HPDE6-E6E7 (cell line): ENCODE data around the gene THRB.
"Not testable (repeated sequence)": the region's sequence is repeated elsewhere in the genome, so short reads cannot be mapped to it uniquely, and the experiment has no call there.

Source experiments
- DNase-seq: peaks from one replicate; pipeline ENCODE4 v3.0.0; 2011; ENCODE audit warnings: missing footprints; ENCODE audit errors: extremely low spot score

THRB gene

DNA sequence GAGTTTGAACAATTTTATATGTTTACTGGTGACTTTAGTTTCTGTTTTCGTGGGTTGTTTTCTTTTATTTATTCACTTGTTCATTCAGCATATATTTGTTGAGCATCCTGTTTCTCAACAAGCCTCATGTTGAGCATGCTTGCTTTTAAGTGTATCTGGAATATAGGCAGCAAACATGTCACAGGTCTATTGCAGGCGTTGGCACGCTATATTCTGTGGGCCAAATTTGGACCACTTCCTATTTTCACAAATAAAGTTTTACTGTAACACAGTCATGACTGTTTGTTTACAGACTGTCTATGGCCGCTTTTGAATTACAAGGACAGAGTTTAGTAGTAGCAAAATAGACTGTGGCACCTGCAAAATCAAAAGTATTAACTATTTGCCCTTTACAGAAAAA is 89.6 kb downstream of the THRB start:
- DNase-seq: no peak

DNA sequence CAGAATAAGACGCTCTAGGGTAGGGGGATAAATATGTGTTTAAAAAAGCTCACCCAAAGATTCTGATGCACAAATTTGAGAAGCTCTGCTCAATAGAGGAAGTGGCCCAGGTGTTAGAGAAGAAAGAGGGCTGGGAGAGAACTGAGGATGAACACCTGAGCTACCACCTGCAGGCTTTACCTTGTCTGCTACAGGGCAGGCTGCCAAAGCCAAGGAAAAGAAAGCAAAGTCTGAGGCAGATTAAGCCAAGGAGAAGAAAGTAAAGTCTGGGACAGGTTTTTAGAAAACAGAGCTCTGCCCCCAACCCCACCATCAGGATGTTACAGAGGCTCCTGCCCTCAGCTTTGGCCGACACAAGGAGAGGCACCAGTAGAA is 92.9 kb downstream of the THRB start:
- DNase-seq: no peak

DNA sequence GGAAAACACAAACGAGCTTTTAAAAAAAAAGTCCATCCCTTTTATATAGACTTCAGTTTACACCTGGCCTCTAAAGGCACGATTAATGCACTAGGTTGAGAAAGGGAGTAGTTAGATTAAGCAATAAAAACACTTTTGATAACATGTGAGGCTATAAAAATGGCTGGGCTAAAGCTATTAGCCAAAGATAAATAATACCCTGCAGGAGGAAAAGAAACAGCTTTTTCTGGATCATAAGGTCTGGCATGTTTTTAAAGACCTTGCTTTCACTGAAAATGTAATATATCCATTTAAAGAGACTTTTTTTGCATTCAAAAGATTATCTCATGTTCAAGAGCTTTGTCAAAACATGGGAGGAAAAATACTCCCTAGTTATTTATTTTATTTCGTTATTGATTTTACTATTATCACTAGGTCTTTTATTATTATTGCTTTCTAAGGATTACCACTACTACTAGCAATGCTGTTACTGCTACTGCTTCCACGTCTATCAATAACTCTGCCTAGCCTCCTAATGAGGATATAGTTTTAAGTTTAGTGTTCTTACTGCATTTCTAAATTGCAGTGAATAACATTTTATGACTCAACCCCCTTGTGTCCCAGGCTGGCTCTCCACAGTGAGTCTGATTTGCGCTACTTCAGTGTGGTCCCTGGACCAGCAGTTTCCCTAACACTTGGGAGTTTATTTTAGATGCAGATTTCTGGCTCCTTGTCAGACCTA is 93.4 kb downstream of the THRB start:
- no peak for DNase-seq

DNA sequence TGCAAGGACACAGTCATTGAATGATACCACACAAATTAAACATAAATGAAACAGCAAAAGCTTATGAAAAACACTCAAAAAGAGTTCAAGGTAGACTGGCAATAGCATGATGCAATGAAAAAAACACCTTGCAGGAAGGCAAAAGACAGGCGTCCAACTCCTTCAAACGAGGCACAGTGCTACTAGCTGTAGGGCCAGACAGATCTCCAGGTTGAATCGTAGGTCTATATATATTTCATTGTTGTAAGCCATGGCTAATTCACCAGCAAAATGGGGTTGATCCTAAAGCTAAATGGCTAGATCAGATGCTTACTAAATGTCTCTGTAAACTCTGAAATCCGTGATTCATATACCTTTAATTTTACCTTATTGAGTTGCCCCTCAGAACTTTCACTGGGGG is 94.2 kb downstream of the THRB start:
- DNase-seq: no peak

DNA sequence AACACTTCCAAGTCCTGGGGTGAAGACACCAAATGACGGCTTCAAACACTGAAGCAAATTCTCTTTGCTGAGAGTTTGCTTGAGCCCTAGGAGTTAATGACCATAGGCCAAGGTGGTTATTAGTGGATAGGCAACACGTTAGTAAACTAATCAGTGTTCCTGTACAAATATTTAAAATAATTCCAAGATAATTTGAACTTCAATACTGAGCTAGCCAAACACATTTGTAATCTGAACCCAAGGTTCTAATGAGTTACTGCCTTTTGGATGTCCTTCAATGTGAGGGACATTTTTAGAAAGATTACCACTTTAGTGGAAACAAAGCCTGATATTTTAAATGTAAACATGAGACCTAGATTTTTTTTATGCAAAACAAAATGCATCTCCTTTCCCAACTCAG is 94.6 kb downstream of the THRB start:
- no peak for DNase-seq

DNA sequence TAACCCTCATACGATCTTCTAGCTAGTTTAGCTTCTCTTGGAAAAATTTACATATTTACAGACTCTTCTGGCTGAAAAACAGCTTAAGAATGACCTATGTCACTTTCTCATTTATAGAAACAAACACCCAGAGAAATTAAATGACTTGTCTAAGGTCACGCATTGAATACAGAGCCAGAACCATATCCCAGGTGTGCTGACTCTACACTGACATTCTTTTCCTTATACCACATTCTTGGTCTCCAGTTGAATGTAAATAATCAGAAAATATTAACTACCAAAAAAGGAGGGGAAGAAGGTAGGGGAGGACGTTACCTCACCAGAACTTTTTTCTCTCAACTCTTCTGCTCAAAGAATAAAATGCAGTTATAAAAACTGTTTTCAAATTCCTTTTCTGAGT is 95.0 kb downstream of the THRB start:
- no peak for DNase-seq

DNA sequence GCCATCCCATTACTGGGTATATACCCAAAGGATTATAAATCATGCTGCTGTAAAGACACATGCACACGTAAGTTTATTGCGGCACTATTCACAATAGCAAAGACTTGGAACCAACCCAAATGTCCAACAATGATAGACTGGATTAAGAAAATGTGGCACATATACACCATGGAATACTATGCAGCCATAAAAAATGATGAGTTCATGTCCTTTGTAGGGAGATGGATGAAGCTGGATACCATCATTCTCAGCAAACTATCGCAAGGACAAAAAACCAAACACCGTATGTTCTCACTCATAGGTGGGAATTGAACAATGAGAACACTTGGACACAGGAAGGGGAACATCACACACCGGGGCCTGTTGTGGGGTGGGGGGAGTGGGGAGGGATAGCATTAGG is 95.9 kb downstream of the THRB start:
- not testable (repeated sequence) for DNase-seq

DNA sequence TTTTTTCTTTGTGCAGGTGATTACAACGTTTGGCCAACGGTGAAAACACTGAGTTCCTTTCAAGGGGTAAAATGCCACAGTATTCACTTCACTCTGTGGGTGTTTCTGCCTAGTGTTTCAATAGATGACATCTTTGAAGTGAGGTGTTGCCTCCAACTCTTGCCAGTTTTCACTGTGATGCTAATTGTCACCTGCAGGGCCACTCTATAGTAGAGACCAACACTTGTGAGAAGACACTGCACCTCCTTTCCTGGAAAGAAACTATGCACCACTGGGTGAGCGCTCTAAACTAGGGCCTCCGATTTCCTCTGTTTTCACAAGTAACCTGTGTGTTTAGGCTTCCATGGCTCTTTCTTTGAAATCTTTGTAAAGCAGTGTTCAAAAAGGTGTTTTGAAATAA is 98.3 kb downstream of the THRB start:
- no peak for DNase-seq

DNA sequence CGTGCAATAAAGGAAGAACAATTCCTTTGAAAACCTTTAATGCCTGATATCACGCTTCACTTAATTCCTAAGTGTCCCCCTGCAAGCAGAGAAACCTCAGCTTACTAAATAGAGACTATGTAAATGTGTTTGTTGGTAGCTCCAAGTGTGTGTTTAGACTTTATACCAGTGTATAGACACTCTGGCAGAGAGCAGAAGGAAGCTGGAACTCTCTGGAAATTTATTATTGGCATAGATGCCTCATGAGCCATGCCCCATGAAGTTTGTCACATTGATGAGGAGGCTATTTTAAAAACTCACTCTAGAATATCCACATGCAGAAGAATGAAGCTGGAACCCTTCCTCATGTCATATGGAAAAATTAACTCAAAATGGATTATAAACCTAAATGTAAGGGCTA is 99.9 kb downstream of the THRB start:
- no peak for DNase-seq

DNA sequence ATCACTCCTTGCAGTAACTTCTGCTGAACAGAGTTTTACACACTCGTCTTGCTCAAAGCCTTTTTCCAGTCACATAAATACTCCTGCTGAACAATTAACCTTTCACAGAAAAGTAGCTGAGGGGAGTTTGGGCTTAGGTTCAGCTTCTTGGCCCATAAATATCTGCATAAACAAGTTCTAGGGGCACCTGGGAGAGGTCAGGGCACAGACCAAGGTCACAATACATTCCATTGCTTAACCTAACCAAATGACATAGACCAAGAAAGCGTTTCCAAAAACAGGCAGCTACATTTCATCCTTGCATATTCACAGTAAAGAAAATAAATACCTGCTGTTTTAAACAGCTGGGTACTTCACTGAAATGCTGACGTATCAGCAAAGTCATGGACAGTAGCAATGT is 101.3 kb downstream of the THRB start:
- DNase-seq: no peak

DNA sequence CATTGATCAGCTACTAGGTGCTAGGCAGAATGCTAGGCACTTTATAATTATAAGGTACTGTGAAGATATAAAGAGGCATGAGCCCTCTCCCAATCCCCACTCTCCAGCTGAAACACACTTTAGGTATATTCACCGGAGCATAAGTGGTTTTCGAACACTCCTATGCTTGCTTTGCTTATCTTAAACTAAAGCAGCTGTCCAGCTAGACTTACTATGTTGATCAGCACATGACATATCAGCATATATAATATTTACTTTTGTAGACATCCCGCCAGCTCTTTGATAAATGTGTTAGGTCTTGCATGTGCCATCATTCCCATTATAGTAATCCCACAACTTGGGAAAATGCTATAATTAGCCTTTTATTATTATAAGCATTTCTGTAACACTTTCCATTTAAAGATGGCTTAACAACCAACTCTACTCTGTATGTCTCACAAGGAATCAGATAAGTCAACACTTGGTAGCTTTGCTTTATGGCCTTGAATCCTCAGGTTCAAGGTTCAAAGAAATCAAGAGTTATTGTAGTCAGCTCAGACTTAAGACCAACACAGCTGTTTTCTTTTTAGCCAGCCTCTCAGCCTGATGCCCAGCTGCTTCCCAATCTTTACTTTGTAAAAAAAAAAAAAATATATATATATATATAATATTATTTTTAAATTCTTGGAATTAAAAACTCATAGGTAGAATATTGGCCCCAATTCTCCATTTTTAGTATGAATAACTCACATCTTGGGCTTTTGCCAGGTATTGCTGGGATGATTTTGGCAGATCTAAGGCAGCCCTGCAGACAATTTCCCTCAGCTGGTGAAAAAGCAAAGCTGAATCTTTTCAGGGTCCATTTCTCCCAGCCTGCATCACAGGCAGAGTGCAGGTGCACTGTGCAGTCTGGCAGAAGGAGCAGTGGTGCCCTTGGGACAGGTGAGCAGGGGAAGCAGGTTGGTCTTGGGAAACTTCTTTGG is 104.2 kb downstream of the THRB start:
- DNase-seq: no peak

DNA sequence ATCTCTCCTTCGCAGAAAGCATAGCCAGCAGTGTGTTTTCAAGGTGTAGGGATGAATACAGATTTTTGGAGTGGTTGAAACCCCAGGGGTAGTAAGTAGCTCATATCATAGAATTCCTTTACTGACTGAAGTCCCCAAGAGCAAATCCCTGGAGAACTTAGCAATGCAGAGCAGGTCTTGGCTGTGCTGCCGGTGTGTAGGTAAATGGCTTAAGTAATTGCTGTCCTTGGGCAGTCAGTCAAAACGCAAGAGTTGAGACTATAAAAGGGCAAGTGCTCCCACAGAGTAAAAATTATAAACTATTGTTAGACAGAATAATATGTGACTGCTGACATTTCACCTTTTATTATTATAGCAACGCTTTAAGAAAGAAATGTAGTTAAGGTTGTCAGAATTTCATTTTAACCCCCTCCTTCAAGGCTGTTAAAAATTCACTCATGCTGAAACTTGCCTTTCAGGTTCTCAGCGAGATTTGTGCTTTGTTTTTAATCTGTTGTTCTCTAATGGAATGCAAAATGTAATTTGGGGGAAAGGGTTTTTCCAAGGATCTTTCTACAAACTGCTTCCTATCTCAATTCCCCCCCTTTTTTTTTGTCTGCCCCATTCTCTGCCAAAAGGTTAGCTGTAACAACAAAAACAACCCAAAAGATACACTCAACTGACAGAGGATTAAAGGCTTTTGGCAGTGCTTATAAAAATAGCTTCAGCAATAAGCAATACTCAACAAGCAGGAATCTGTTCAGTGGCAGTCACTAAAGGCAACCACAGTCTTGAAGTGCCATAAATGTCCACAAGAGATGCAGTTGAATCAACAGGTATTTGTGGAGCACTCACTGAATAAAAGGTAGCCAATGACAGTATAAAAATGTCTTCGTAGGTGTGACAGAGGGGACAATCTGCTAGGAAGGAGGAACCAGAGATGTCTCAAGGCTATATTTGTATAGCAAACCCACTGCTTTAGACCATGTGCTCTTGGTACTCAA is 105.3 kb downstream of the THRB start:
- DNase-seq: no peak

DNA sequence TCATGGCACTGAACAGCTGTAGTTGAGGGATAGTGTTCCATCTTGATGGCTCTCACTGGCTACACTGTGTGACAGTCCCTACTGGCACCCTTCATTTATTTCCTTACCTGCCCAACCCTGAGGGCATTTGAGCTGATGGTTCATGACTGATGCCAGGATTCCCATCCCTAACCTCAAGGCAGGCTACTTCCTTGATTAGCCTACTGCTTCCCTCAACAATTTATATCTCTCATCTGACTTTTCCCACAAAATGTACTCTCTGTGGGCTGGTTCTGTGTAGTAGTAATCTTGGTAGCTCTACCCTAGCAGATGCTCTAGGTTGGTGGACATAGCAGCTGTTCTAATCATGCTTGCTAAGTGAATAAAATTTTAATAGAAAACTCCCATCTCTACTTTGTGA is 106.0 kb downstream of the THRB start:
- no peak for DNase-seq

DNA sequence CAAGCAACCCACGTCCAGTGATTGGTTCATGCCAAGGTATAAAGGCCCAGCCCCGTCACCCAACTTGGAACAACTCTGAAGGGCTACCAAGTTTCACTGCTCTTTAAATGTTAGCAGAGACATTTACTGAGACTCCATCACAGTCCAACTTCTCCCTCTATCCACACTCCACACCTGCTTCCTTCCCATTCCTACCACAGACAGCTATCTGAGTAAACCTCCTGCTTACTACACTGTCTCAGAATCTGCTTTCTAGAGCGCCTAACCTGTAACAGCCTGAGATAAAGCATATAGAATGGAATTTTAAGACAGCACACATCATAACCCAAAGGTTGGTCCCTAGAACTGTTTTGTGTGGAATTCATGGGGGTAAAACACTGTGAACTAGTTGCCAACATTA is 106.5 kb downstream of the THRB start:
- DNase-seq: no peak

DNA sequence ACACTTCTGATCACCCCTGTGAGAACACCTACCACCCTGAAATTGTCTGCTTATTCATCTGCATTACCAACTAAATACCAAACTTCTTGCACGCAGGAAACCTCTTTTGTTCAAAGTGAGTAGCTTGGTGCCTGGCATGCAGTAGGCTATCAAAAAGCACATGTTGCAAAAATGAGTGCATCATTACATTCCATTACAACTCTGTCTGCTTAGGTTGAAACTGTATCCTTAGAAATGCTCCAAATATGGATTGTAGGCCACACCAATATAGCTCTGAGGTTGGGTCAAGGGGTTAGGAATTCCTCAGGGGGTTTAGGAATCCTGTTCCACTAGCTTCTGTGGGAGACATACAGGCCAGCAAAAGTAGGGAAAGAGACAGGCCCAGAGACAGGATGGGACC is 107.2 kb downstream of the THRB start:
- no peak for DNase-seq

DNA sequence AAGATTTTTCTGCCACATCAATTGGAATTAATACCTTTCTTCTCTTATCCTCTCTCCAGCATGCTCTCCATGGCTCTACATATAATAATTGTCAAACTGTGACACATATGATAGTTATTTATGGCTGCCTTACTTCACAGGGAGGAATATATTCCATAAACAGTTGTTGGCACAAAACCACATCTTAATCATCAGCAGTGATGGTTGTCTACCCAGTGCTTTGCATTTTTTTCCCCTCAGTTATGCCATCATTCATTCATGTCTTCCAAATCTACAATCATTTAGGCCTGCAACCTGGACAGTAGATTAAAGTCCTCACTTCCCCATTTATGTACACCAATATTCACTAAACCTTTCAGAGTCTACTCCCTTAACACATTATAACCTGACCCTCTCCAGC is 107.7 kb downstream of the THRB start:
- no peak for DNase-seq

DNA sequence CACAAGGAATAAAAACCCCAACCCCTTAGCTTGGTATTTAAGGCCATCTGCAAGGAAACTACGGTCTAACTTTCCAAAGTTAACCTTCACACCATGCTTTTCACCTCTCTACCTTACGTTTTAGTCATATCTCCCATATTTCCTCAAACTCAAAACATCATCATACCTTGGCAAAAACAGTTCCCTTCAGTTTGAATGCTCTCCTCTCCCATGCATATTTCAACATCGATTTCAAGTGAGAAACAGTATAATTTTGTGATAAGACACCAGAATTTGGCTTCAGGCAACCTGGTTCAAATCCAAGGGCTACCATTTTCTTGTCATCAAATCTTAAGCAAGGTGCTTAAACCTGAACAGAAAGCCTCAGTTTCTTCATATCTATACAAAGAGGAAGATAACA is 108.2 kb downstream of the THRB start:
- no peak for DNase-seq

DNA sequence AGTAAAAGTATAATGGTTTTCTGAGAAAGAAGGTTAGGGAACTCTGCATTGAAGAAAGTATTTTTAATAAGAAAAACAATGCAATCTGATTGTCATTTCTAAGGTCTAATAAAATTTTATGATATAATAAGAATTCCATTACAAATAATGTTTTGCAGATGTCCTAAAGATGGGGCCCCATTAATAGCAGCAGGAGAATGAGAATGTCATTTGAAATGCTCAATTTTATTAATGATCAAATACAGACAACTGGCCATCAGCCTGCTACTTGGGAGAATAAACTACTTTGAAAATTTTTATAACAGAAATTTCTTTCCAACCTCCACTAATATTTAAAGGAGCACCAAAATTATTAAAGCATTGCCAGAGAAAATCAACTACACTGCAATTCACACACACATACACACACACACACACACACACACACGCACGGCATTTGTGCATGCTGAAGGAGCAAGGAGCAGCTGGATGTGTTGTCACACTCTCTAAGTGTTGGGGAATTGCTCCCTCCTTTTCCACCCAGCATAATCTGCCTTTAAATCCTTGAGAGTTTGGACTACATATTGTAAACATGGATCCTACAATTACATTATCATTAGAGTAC is 109.5 kb downstream of the THRB start:
- DNase-seq: no peak

DNA sequence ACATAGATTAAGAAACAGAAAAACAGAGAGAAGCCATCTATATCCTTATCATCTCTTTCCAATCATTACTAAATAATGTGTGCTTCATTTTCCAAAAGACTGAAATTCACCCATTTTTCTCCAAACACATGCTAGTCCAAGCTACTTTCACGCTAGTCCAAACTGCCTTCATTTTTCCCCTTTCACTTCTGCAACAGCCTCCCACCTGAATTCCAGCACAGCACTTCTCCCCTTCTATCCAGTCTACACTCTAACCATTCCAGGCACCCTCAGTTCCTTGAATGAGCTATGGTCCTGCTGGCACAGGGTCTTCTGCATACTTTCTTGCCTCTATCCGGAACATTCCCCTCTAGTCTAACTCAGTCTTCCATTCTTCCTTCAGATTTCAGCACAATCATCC is 112.0 kb downstream of the THRB start:
- DNase-seq: no peak

DNA sequence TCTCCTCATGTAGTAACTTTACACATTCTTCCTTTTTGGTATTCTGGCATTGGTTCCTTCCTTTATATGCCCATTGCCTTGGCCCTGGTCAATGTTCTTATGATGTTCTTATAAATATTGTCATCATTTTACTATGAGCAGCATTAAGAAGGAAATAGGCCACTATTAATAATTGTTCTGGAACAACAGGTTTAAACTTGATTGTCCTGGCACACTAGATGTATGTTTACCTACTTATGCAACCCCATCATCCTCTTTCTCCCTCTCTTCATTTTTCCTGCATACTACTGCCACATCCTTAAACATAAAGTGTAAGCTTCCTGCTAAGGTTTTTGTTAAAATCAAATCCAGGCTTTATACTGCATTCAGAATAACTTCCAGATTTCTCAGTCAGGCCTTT is 114.7 kb downstream of the THRB start:
- no peak for DNase-seq

DNA sequence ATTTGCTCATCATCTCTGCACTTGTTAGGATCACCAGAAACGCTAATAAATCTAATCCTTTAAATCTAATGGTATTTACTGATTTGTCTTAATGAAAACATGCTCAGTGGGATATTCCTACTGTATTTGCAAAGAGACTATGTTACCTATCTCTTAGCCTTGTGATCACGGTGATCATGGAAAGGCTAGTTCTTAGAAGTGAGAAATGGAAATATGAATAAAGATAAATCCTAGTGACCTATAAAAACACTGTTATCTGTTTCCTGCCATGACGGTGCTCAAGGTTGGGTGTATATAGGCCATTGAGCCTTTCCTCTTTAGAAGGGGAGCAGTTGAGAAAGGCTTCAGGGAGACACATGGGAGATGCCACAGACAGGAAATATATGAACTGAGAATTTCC is 116.3 kb downstream of the THRB start:
- no peak for DNase-seq
